ENCODE data around the gene BUB3. TPM values are rescaled to one million over a fixed set of nuclear protein-coding genes. Genes with fewer than 3 reads are reported as not detected.

Gene BUB3
- total RNA-seq, 4 donors from 2014 or later: 67.9 to 90.1 (median 78.8) TPM

- DNase-seq (ENCODE audit: extremely low spot score): no peak
- intact Hi-C loops (cut with DNase I): no loop called here
- Histone ChIP-seq H3K27ac (replicated peaks in 1 of 4) (no peak overlapping the region), H3K4me3 (no peak overlapping the region), H3K9me3 (peaks cover 0 to 24% (median 10%) of the 10 kb centered on the region in 4 donors), H3K36me3 (no peaks in the 10 kb centered on the region), H3K27me3 (no peaks in the 10 kb centered on the region), H3K4me1 (no peaks in the 10 kb centered on the region)
- 89% methylated on average over 1 of the region's 1 CpG for WGBS
- TF ChIP-seq CTCF (IDR thresholded peaks at IDR 0.05) (no peak), POLR2AphosphoS5 (IDR thresholded peaks at IDR 0.05) (no peak), EP300 (IDR thresholded peaks at IDR 0.05) (no peak), POLR2A (IDR thresholded peaks at IDR 0.05; ENCODE audit: low read depth) (no peak)
These were observed 57.9 kb downstream of the BUB3 start for GRCh38 chr10:123212063-123212462.

GRCh38 chr10:123212640-123213039 is 58.4 kb downstream of the BUB3 start:
- WGBS: 82% methylated on average over 6 of the region's 6 CpGs

GRCh38 chr10:123213192-123213591 is 59.0 kb downstream of the BUB3 start:
- TF ChIP-seq CTCF (IDR thresholded peaks at IDR 0.05): no peak
- no peak for TF ChIP-seq EP300 (IDR thresholded peaks at IDR 0.05)
- H3K4me1 ChIP-seq: no peaks in the 10 kb centered on the region
- no peaks in the 10 kb centered on the region for H3K36me3 ChIP-seq
- DNase-seq (ENCODE audit: extremely low spot score): no peak
- H3K9me3 ChIP-seq: peaks cover 0 to 18% (median 7%) of the 10 kb centered on the region in 4 donors
- intact Hi-C loops (cut with DNase I): no loop called here
- H3K27ac ChIP-seq (replicated peaks in 1 of 4): no peak overlapping the region
- no peaks in the 10 kb centered on the region for H3K27me3 ChIP-seq
- WGBS: 82% methylated on average over 5 of the region's 5 CpGs
- no peak overlapping the region for H3K4me3 ChIP-seq

More at GRCh38 chr10:123212640-123213039, 58.4 kb downstream of the BUB3 start:
- H3K36me3 ChIP-seq: no peaks in the 10 kb centered on the region
- H3K27ac ChIP-seq (replicated peaks in 1 of 4): no peak overlapping the region
- TF ChIP-seq POLR2A (IDR thresholded peaks at IDR 0.05; ENCODE audit: low read depth): no peak
- TF ChIP-seq POLR2AphosphoS5 (IDR thresholded peaks at IDR 0.05): no peak
- TF ChIP-seq EP300 (IDR thresholded peaks at IDR 0.05): no peak
- H3K4me3 ChIP-seq: no peak overlapping the region
- intact Hi-C loops (cut with DNase I): no loop called here
- peaks cover 0 to 23% (median 10%) of the 10 kb centered on the region in 4 donors for H3K9me3 ChIP-seq
- DNase-seq (ENCODE audit: extremely low spot score): no peak
- no peaks in the 10 kb centered on the region for H3K4me1 ChIP-seq
- no peaks in the 10 kb centered on the region for H3K27me3 ChIP-seq

Other genes starting within 250 kb of the BUB3 start
- not detected for gene FAM24A, start 243.8 kb upstream of the BUB3 start, total RNA-seq
- 1 to 10 TPM; 5.5 to 7.3 (median 5.9) TPM for gene C10orf88, start 200.2 kb upstream of the BUB3 start, total RNA-seq
- 1 to 10 TPM; 1.4 to 3.3 (median 2.7) TPM for gene PSTK, start 174.0 kb upstream of the BUB3 start, total RNA-seq
- 10 to 100 TPM in 1 of 4 donors, 1 to 10 TPM in 3; 5.7 to 12.0 (median 7.2) TPM for gene IKZF5, start 145.6 kb upstream of the BUB3 start, total RNA-seq
- gene ACADSB, start 145.4 kb upstream of the BUB3 start, total RNA-seq: 10 to 100 TPM; 12.9 to 19.1 (median 14.0) TPM
- gene HMX3, start 18.4 kb upstream of the BUB3 start, total RNA-seq: not detected
- gene HMX2, start 6.3 kb upstream of the BUB3 start, total RNA-seq: not detected